ENCODE data around the gene MYO1E.

GRCh38 chr15:59168536-59168935 lies 204.1 kb downstream of the MYO1E start:
- TF ChIP-seq CTCF (IDR thresholded peaks at IDR 0.05) (no peak), POLR2AphosphoS5 (IDR thresholded peaks at IDR 0.05) (no peak)

Measured in prostate gland (tissue), 2 donors.